AG09309 (cell line): ENCODE results near the gene PRR5.
"Not testable (repeated sequence)": the region's sequence is repeated elsewhere in the genome, so short reads cannot be mapped to it uniquely, and the experiment has no call there.

ENCODE experiments used
- DNase-seq: peaks from one replicate; pipeline ENCODE4 v3.0.0-alpha.2; 2010; ENCODE audit warnings: low read depth
- H3K4me3 ChIP-seq: 2 replicates; pipeline ENCODE4 v1.5.1; 2011; ENCODE audit warnings: mild to moderate bottlenecking, low read depth, low read length, moderate library complexity; ENCODE audit not compliant: control insufficient read depth
- TF ChIP-seq, protein P1 (sequence below): IDR thresholded peaks from 2 replicates; pipeline ENCODE4 v1.5.1; 2011; ENCODE audit warnings: mild to moderate bottlenecking, low read depth, low read length, inconsistent platforms; ENCODE audit not compliant: insufficient read depth, control insufficient read depth; ENCODE audit errors: missing control alignments

PRR5 gene

GRCh38 chr22:44743804-44744211 is 41.8 kb downstream of the PRR5 start:
- no peak for DNase-seq
- no peak overlapping the region for H3K4me3 ChIP-seq
- TF ChIP-seq, protein P1, sequence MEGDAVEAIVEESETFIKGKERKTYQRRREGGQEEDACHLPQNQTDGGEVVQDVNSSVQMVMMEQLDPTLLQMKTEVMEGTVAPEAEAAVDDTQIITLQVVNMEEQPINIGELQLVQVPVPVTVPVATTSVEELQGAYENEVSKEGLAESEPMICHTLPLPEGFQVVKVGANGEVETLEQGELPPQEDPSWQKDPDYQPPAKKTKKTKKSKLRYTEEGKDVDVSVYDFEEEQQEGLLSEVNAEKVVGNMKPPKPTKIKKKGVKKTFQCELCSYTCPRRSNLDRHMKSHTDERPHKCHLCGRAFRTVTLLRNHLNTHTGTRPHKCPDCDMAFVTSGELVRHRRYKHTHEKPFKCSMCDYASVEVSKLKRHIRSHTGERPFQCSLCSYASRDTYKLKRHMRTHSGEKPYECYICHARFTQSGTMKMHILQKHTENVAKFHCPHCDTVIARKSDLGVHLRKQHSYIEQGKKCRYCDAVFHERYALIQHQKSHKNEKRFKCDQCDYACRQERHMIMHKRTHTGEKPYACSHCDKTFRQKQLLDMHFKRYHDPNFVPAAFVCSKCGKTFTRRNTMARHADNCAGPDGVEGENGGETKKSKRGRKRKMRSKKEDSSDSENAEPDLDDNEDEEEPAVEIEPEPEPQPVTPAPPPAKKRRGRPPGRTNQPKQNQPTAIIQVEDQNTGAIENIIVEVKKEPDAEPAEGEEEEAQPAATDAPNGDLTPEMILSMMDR = no peak

- no peak for DNase-seq
- TF ChIP-seq, protein P1 = no peak
- no peak overlapping the region for H3K4me3 ChIP-seq
Measured at GRCh38 chr22:44745853-44746789, 44.1 kb downstream of the PRR5 start.

- not testable (repeated sequence) for H3K4me3 ChIP-seq, DNase-seq
Measured at GRCh38 chr22:44747784-44748127, 45.8 kb downstream of the PRR5 start.

DNA sequence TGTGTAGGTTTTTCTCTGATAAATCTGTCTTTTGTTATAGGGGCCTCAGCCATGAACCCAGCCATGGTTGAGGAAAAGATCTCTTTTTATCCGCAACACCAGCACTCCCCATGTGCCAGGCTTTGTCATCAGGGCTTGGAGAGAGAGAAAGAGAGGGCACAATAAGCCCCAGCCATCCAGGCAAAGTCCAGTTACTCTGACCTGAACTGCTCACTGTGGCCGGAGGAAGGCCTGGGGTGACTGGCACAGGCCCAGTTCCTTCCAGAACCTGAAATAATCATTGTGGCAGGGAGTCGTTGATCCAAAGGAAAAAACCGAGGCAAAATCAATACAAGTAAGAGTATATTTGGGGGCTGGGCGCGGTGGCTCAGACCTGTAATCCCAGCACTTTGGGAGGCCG is 46.5 kb downstream of the PRR5 start:
- no peak overlapping the region for H3K4me3 ChIP-seq
- TF ChIP-seq, protein P1 = no peak
- no peak for DNase-seq

GRCh38 chr22:44750481-44750880 is 48.5 kb downstream of the PRR5 start:
- TF ChIP-seq, protein P1 = no peak
- DNase-seq = no peak
- H3K4me3 ChIP-seq = no peak overlapping the region

DNA sequence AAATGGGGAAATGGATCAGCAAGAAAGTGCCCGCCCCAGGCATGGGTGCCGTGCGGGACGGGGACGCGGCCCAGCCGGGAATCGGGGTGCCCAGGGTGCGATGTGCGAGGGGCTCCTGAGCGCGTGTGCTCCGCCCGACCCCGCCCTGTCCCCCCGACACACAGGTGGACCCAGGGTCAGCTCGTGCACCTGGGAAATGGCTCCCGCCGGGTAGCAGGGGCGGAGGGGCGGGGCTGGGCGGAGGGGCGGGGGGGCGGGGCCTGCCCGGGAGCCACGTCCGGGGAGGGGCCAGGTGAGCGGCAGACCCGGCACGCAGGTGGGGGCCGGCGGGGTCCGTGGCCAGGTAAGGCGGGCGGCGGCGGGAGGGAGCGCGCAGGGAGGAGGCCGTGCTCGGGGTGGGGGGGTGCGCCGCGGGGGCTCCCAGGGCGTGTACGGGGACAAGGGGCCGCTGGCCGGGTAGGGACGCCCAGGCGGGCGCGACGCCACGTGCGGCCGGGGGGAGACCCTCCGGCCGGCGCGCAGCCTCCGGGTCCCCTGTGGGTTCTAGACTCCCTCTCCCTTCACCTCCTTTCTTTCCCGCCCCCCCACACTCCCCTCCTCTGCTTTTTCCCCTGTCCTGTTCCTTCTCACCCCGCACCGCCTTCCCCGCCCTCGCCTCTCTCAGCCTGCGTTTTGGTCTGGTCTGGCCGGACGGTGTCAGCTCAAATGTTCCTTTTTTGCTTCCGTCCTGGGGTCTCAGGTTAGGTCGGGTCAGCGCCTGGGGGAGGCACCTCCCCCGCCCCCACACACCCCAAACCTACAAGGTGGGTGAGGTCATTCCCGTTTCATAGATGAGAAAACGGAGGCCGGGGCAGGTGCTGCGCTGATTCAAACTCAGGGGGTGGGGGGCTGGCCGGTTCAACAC is 50.5 kb downstream of the PRR5 start, which contains the start of gene ARHGAP8:
ARHGAP8 (plus strand) TSS at position 291 of the 904 bp plus-strand sequence. CDS start 33,953 bp downstream, outside the sequence.
- H3K4me3 ChIP-seq = no peak within 1 kb of the TSS
- no peak for DNase-seq
- TF ChIP-seq, protein P1 = no peak
